SK-N-SH treated with all-trans-retinoic acid at 6 μM for 48 hours (cell line): ENCODE data around the gene MAPK8IP3.

Source experiments
- CSDC2 ChIP-seq: fragments of 250-450 bp; sonication (Bioruptor Pico); IDR thresholded peaks from 2 replicates; pipeline ENCODE4 v1.5.0; 2020; ENCODE audit warnings: mild to moderate bottlenecking, moderate library complexity
- OSR1 ChIP-seq: fragments of 250-450 bp; sonication (Bioruptor Pico); IDR thresholded peaks from 2 replicates; pipeline ENCODE4 v1.8.0; 2022; ENCODE audit warnings: moderate library complexity, mild to moderate bottlenecking, inconsistent platforms
- PPARA ChIP-seq: fragments of 250-450 bp; sonication (Bioruptor Pico); IDR thresholded peaks from 2 replicates; pipeline ENCODE4 v1.5.0; 2020; ENCODE audit warnings: mild to moderate bottlenecking, borderline replicate concordance
- RARB ChIP-seq: fragments of 250-450 bp; sonication (Bioruptor Pico); IDR thresholded peaks from 2 replicates; pipeline ENCODE4 v1.8.0; 2021; ENCODE audit warnings: mild to moderate bottlenecking, moderate library complexity
- SNAI2 ChIP-seq: fragments of 250-450 bp; sonication (Bioruptor Pico); IDR thresholded peaks from 2 replicates; pipeline ENCODE4 v1.5.0; 2020; ENCODE audit warnings: mild to moderate bottlenecking, moderate library complexity
- TOX ChIP-seq: fragments of 250-450 bp; sonication (Bioruptor Pico); IDR thresholded peaks from 2 replicates; pipeline ENCODE4 v1.8.0; 2021; ENCODE audit warnings: mild to moderate bottlenecking, moderate library complexity, borderline replicate concordance
- ZFP30 ChIP-seq: fragments of 450-650 bp; formaldehyde crosslinking; IDR thresholded peaks from 2 replicates; pipeline ENCODE4 v1.5.0; 2022; ENCODE audit warnings: mild to moderate bottlenecking, moderate library complexity
- TF ChIP-seq, protein P1 (sequence below): fragments of 250-450 bp; sonication (Bioruptor Pico); IDR thresholded peaks from 2 replicates; pipeline ENCODE4 v1.5.1; 2020; ENCODE audit warnings: low read depth, mild to moderate bottlenecking, moderate library complexity

DNA sequence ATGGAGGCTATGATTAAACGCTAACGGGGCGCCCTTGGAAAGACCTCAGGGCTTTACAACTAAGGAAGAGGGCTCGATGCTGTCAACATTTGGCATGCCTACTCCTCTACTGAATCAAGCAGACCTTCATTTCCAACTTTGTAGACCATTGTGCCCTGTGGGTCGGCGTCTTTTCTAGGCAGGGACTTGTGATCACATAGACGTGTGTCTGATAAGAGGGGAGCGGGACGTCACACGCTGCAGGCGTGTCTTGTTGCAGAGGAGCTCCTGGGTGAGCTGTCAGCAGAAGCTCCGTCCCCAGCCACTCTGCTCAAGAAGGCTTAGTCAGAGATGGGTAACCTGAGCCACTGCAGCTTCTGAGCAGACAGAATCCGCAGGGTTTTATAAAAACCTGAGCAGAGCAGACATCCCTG, 2.8 kb downstream of the MAPK8IP3 start:
- no peak for TF ChIP-seq ZFP30 (CRISPR knock-in tag)
- TF ChIP-seq RARB (CRISPR knock-in tag): no peak
- TF ChIP-seq TOX (CRISPR knock-in tag): no peak
- TF ChIP-seq PPARA (CRISPR knock-in tag): no peak
- no peak for TF ChIP-seq OSR1 (CRISPR knock-in tag)
- TF ChIP-seq, protein P1, sequence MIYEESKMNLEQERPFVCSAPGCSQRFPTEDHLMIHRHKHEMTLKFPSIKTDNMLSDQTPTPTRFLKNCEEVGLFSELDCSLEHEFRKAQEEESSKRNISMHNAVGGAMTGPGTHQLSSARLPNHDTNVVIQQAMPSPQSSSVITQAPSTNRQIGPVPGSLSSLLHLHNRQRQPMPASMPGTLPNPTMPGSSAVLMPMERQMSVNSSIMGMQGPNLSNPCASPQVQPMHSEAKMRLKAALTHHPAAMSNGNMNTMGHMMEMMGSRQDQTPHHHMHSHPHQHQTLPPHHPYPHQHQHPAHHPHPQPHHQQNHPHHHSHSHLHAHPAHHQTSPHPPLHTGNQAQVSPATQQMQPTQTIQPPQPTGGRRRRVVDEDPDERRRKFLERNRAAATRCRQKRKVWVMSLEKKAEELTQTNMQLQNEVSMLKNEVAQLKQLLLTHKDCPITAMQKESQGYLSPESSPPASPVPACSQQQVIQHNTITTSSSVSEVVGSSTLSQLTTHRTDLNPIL (CRISPR knock-in tag): no peak
- TF ChIP-seq SNAI2 (CRISPR knock-in tag): no peak
- no peak for TF ChIP-seq CSDC2 (CRISPR knock-in tag)
